Hepatocyte (in vitro differentiated cells): ENCODE results near the gene PPIF.

Source experiments
- CTCF ChIP-seq: fragments of 200-600 bp; sonication (generic); IDR thresholded peaks from 2 replicates; pipeline ENCODE4 v1.5.1; 2016; ENCODE audit warnings: antibody characterized with exemption, mild to moderate bottlenecking; ENCODE audit not compliant: poor library complexity
- EZH2 ChIP-seq: fragments of 200-600 bp; sonication (generic); IDR thresholded peaks from 2 replicates; pipeline ENCODE4 v1.6.1; 2016; ENCODE audit warnings: antibody characterized with exemption, mild to moderate bottlenecking, borderline replicate concordance
- EZH2phosphoT487 ChIP-seq: fragments of 200-600 bp; sonication (generic); IDR thresholded peaks from one replicate; pipeline ENCODE4 v1.6.1; 2018; ENCODE audit warnings: antibody characterized with exemption, mild to moderate bottlenecking, low read depth, moderate library complexity; ENCODE audit not compliant: unreplicated experiment, severe bottlenecking

- TF ChIP-seq CTCF (no peak), EZH2 (no peak), EZH2phosphoT487 (no peak)
Observed at GRCh38 chr10:79347894-79348639, 798 bp downstream of the PPIF start.
